PC-3 (cell line): ENCODE data around the gene UBASH3A. TPM values are rescaled to one million over a fixed set of nuclear protein-coding genes. Genes with fewer than 3 reads are reported as not detected.

Experiments used
- ATAC-seq: fragments of 200-7000 bp; cut with Tn5 transposase; 2 replicates; pipeline ENCODE4 v1.9.1; 2020; ENCODE audit warnings: mild to moderate bottlenecking, moderate library complexity
- BruUV-seq: library from RNA; stranded (reverse); fragments of 400-500 nt; replicated peaks from 2 replicates; lab custom pipeline; 2021; lab: Mats Ljungman, UMichigan
- CTCF ChIA-PET: fragments of 300-600 bp; sonication (Branson Sonifier 250); formaldehyde crosslinking; loops from one replicate; lab custom pipeline; 2022; ENCODE audit warnings: antibody characterized with exemption; lab: Charles Lee
- POLR2A ChIA-PET: fragments of 300-600 bp; sonication (Branson Sonifier 250); formaldehyde crosslinking; loops from one replicate; lab custom pipeline; 2022; ENCODE audit warnings: antibody characterized with exemption; ENCODE audit not compliant: unreplicated experiment; lab: Charles Lee
- DNase-seq: peaks from one replicate; pipeline ENCODE4 v3.0.0-alpha.2; 2015
- H2AFZ ChIP-seq: fragments of 300-600 bp; sonication (generic); 2 replicates; pipeline ENCODE4 v1.6.0; 2016; ENCODE audit warnings: antibody characterized with exemption, low read length
- H3F3A ChIP-seq: fragments of 300-600 bp; sonication (generic); one replicate; pipeline ENCODE4 v1.6.0; 2017; ENCODE audit warnings: antibody characterized with exemption, low read length, control low read depth, mild to moderate bottlenecking; ENCODE audit not compliant: unreplicated experiment
- H3K27ac ChIP-seq: fragments of 300-600 bp; sonication (generic); 2 replicates; pipeline ENCODE4 v1.5.1; 2016; ENCODE audit warnings: mild to moderate bottlenecking, low read length
- H3K27me3 ChIP-seq: fragments of 300-600 bp; sonication (generic); 2 replicates; pipeline ENCODE4 v1.6.1; 2016; ENCODE audit warnings: low read length, mixed read lengths
- H3K36me3 ChIP-seq: fragments of 300-600 bp; sonication (generic); 2 replicates; pipeline ENCODE4 v1.6.1; 2016; ENCODE audit warnings: low read depth, mixed run types, low read length, mixed read lengths
- H3K4me1 ChIP-seq: fragments of 300-600 bp; sonication (generic); 2 replicates; pipeline ENCODE4 v1.5.1; 2016; ENCODE audit warnings: low read length; ENCODE audit not compliant: insufficient read depth
- H3K4me2 ChIP-seq: fragments of 300-600 bp; sonication (generic); 2 replicates; pipeline ENCODE4 v1.6.0; 2016; ENCODE audit warnings: low read length
- H3K4me3 ChIP-seq: fragments of 300-600 bp; sonication (generic); 2 replicates; pipeline ENCODE4 v1.5.1; 2016; ENCODE audit warnings: mild to moderate bottlenecking, low read length, mixed read lengths
- H3K79me2 ChIP-seq: fragments of 300-600 bp; sonication (generic); 2 replicates; pipeline ENCODE4 v1.6.1; 2017; ENCODE audit warnings: low read length, mixed read lengths
- H3K9ac ChIP-seq: fragments of 300-600 bp; sonication (generic); 2 replicates; pipeline ENCODE4 v1.6.0; 2016; ENCODE audit warnings: mild to moderate bottlenecking, low read length
- H3K9me2 ChIP-seq: fragments of 300-600 bp; sonication (generic); replicated peaks from 2 replicates; pipeline ENCODE4 v1.6.1; 2016; ENCODE audit warnings: mixed run types, low read length, mixed read lengths
- H3K9me3 ChIP-seq: fragments of 300-600 bp; sonication (generic); 2 replicates; pipeline ENCODE4 v1.6.1; 2016; ENCODE audit warnings: low read length, mixed read lengths
- H4K20me1 ChIP-seq: fragments of 300-600 bp; sonication (generic); 2 replicates; pipeline ENCODE4 v1.6.1; 2016; ENCODE audit warnings: low read length, mixed read lengths
- EZH2 ChIP-seq: fragments of 300-600 bp; sonication (generic); IDR thresholded peaks from one replicate; pipeline ENCODE4 v1.6.1; 2017; ENCODE audit warnings: antibody characterized with exemption, mild to moderate bottlenecking, low read length; ENCODE audit not compliant: unreplicated experiment
- EZH2phosphoT487 ChIP-seq: fragments of 300-600 bp; sonication (generic); IDR thresholded peaks from 2 replicates; pipeline ENCODE4 v1.6.1; 2018; ENCODE audit warnings: mild to moderate bottlenecking, antibody characterized with exemption, low read length, borderline replicate concordance
- intact Hi-C: fragments of 100-400 bp; cut with micrococcal nuclease; formaldehyde crosslinking; loops from 2 replicates; pipeline ENCODE4 v1.9.0; 2023
- total RNA-seq: library from RNA; depleted of rRNA; stranded (reverse); fragments of >200 nt; gene quantifications from 2 replicates; pipeline ENCODE4 v1.2.3, GENCODE V29; 2014
- TF ChIP-seq, protein P1 (sequence below): fragments of 300-600 bp; sonication (generic); conservative IDR thresholded peaks from 2 replicates; pipeline ENCODE4 v1.5.1; 2017; ENCODE audit warnings: antibody characterized with exemption, low read depth, mild to moderate bottlenecking, low read length

UBASH3A gene
- total RNA-seq, 1 experiment from 2014 or later: 1.0 TPM

DNA sequence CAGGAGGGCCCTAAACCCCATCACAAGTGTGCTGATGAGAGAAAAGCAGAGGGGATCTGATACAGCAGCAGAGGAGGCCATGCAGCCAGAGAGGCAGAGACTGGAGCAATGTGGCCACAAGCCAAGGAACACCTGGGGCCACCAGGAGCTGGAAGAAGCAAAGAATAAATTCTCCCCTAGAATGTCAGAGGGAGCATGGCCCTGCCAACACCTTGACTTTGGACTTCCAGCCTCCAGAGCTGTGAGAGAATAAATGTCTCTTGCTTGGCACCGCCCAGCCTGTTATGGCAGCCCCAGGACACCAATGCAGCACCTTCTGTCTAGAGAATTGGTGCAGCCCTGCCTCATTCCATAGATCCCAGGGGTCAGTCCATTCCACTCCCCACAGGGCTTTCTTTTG lies 25.3 kb downstream of the UBASH3A start:
- no peaks in the 10 kb centered on the region for H4K20me1 ChIP-seq
- H3K79me2 ChIP-seq: no peaks in the 10 kb centered on the region
- no peak for TF ChIP-seq EZH2
- no peak overlapping the region for H2AFZ ChIP-seq
- no peaks in the 10 kb centered on the region for H3K4me1 ChIP-seq
- H3K4me2 ChIP-seq: no peak overlapping the region
- no peaks in the 10 kb centered on the region for H3K9me2 ChIP-seq
- intact Hi-C loops: no loop called here
- ATAC-seq (no peak), DNase-seq (no peak)
- no peaks in the 10 kb centered on the region for H3K36me3 ChIP-seq
- ChIA-PET CTCF (no interaction called here), POLR2A (no interaction called here)
- H3K9ac ChIP-seq: no peak overlapping the region
- H3K9me3 ChIP-seq: no peaks in the 10 kb centered on the region
- H3K27ac ChIP-seq: no peak overlapping the region
- BruUV-seq: no TSS peak
- no peak overlapping the region for H3K4me3 ChIP-seq
- H3F3A ChIP-seq: no peaks in the 10 kb centered on the region
- peaks cover 17% of the 10 kb centered on the region; the same call in 1 of the 2 replicates for H3K27me3 ChIP-seq

DNA sequence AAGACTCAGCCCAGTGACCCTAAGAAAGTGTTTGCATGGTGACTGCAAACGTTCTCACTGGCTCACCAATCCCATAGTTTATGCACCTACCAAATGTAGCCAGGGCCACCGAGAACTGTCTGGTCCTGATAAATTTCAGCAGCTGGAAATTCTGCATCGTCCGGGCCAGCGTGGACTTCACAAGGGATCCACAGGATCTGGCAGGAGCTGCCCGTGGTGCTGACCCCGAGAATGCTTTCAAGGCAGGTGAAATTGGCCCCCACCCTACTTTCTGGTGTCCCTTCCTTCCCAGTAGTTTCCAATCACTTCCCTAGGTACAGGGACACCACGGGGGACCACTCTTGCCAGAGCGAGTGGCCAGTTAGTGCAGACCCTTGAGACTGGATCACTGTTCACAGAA lies 26.2 kb downstream of the UBASH3A start:
- no peaks in the 10 kb centered on the region for H3K36me3 ChIP-seq
- H2AFZ ChIP-seq: no peak overlapping the region
- H3K4me1 ChIP-seq: no peaks in the 10 kb centered on the region
- TF ChIP-seq EZH2: no peak
- TF ChIP-seq, protein P1, sequence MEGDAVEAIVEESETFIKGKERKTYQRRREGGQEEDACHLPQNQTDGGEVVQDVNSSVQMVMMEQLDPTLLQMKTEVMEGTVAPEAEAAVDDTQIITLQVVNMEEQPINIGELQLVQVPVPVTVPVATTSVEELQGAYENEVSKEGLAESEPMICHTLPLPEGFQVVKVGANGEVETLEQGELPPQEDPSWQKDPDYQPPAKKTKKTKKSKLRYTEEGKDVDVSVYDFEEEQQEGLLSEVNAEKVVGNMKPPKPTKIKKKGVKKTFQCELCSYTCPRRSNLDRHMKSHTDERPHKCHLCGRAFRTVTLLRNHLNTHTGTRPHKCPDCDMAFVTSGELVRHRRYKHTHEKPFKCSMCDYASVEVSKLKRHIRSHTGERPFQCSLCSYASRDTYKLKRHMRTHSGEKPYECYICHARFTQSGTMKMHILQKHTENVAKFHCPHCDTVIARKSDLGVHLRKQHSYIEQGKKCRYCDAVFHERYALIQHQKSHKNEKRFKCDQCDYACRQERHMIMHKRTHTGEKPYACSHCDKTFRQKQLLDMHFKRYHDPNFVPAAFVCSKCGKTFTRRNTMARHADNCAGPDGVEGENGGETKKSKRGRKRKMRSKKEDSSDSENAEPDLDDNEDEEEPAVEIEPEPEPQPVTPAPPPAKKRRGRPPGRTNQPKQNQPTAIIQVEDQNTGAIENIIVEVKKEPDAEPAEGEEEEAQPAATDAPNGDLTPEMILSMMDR: no peak
- no peak overlapping the region for H3K4me2 ChIP-seq
- BruUV-seq: no TSS peak
- no peaks in the 10 kb centered on the region for H4K20me1 ChIP-seq
- ChIA-PET CTCF (interaction anchor here (0.6 kb wide), 1 partner anchor 1495 kb away, joined by 3 read pairs; no protein-coding TSS in a partner anchor), POLR2A (no interaction called here)
- no peak overlapping the region for H3K27ac ChIP-seq
- DNase-seq (no peak), ATAC-seq (no peak)
- 0 out of 2 replicates have a peak, but pooled peaks cover 11% of the 10 kb centered on the region for H3K27me3 ChIP-seq
- no peaks in the 10 kb centered on the region for H3F3A ChIP-seq
- no peak overlapping the region for H3K9ac ChIP-seq
- H3K4me3 ChIP-seq: no peak overlapping the region
- no peaks in the 10 kb centered on the region for H3K9me2 ChIP-seq
- no peaks in the 10 kb centered on the region for H3K9me3 ChIP-seq
- H3K79me2 ChIP-seq: no peaks in the 10 kb centered on the region
- intact Hi-C loops: no loop called here

DNA sequence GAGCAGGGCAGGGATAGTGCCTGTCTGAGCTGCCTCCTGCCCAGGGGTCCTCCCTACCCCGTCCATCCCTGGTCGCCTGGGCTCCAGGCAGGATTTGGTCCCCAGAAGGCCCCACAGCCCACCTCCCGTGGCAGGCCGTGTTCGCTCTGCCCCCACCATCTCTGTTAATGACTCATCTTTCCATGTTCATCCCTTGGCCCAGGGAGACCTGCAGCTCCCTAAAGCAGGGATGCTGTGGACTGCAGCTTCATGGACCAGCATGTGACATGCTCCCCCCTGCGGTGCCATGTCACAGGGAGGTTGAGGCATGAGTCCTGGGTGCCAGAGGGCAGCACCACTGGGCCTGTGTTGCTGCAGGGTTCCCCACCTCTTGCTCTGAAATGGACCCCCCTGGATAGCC lies 26.8 kb downstream of the UBASH3A start:
- intact Hi-C loops: no loop called here
- H4K20me1 ChIP-seq: no peaks in the 10 kb centered on the region
- H3K27me3 ChIP-seq: 0 out of 2 replicates have a peak, but pooled peaks cover 11% of the 10 kb centered on the region
- no peak overlapping the region for H3K4me2 ChIP-seq
- DNase-seq (no peak), ATAC-seq (no peak)
- H3K4me1 ChIP-seq: no peaks in the 10 kb centered on the region
- no peaks in the 10 kb centered on the region for H3F3A ChIP-seq
- H3K36me3 ChIP-seq: no peaks in the 10 kb centered on the region
- H3K9ac ChIP-seq: no peak overlapping the region
- BruUV-seq: no TSS peak
- H3K4me3 ChIP-seq: no peak overlapping the region
- CTCF ChIA-PET: no interaction called here
- no peak overlapping the region for H3K27ac ChIP-seq
- no peak overlapping the region for H2AFZ ChIP-seq
- POLR2A ChIA-PET: no interaction called here
- no peaks in the 10 kb centered on the region for H3K9me2 ChIP-seq
- no peaks in the 10 kb centered on the region for H3K9me3 ChIP-seq
- no peaks in the 10 kb centered on the region for H3K79me2 ChIP-seq
- no peak for TF ChIP-seq EZH2phosphoT487
- no peak for TF ChIP-seq EZH2
- TF ChIP-seq, protein P1: no peak
